ENCODE data around the gene LRP1B.
"Not testable (repeated sequence)": the region's sequence is repeated elsewhere in the genome, so short reads cannot be mapped to it uniquely, and the experiment has no call there.

Gene LRP1B

GRCh38 chr2:140351692-140352091, 1779.1 kb downstream of the LRP1B start:
- no peak for DNase-seq

GRCh38 chr2:140349695-140350094, 1781.1 kb downstream of the LRP1B start:
- no peak for DNase-seq

GRCh38 chr2:140348826-140349225, 1782.0 kb downstream of the LRP1B start:
- no peak for DNase-seq

GRCh38 chr2:140344838-140345237, 1786.0 kb downstream of the LRP1B start:
- no peak for DNase-seq

GRCh38 chr2:140344266-140344665, 1786.5 kb downstream of the LRP1B start:
- DNase-seq, result not testable (repeated sequence)

GRCh38 chr2:140338795-140339194, 1792.0 kb downstream of the LRP1B start:
- no peak for DNase-seq

- no peak for DNase-seq
These were observed 1793.8 kb downstream of the LRP1B start for GRCh38 chr2:140337061-140337460.

GRCh38 chr2:140316345-140316744, 1814.5 kb downstream of the LRP1B start:
- no peak for DNase-seq

- DNase-seq, result no peak
These were observed 1818.9 kb downstream of the LRP1B start for GRCh38 chr2:140311905-140312304.

- no peak for DNase-seq
These were observed 1822.1 kb downstream of the LRP1B start for GRCh38 chr2:140308706-140309105.

- no peak for DNase-seq
These were observed 1823.3 kb downstream of the LRP1B start for GRCh38 chr2:140307532-140307931.

GRCh38 chr2:140295767-140296166, 1835.0 kb downstream of the LRP1B start:
- DNase-seq, result no peak

- no peak for DNase-seq
These were observed 1842.1 kb downstream of the LRP1B start for GRCh38 chr2:140288726-140289125.

- no peak for DNase-seq
These were observed 1842.6 kb downstream of the LRP1B start for GRCh38 chr2:140288213-140288612.

GRCh38 chr2:140286377-140286776, 1844.4 kb downstream of the LRP1B start:
- no peak for DNase-seq

- not testable (repeated sequence) for DNase-seq
These were observed 1853.5 kb downstream of the LRP1B start for GRCh38 chr2:140277344-140277743.

GRCh38 chr2:140276661-140277060, 1854.2 kb downstream of the LRP1B start:
- DNase-seq, result no peak

GRCh38 chr2:140275427-140275826, 1855.4 kb downstream of the LRP1B start:
- DNase-seq, result no peak

- no peak for DNase-seq
These were observed 1855.9 kb downstream of the LRP1B start for GRCh38 chr2:140274891-140275290.

GRCh38 chr2:140273958-140274357, 1856.9 kb downstream of the LRP1B start:
- DNase-seq, result no peak

- no peak for DNase-seq
These were observed 1857.4 kb downstream of the LRP1B start for GRCh38 chr2:140273408-140273807.

- no peak for DNase-seq
These were observed 1860.6 kb downstream of the LRP1B start for GRCh38 chr2:140270224-140270623.

GRCh38 chr2:140269000-140269399, 1861.8 kb downstream of the LRP1B start:
- DNase-seq, result no peak

GRCh38 chr2:140262908-140263307, 1867.9 kb downstream of the LRP1B start:
- no peak for DNase-seq

GRCh38 chr2:140257692-140258300, 1873.0 kb downstream of the LRP1B start:
- no peak for DNase-seq
